H4 (cell line): ENCODE results near the gene SERINC5. TPM values are rescaled to one million over a fixed set of nuclear protein-coding genes. Genes with fewer than 3 reads are reported as not detected.
"Not testable (repeated sequence)": the region's sequence is repeated elsewhere in the genome, so short reads cannot be mapped to it uniquely, and the experiment has no call there.

ENCODE experiments used
- DNase-seq: peaks from one replicate; pipeline ENCODE4 v3.0.0-alpha.2; 2015; ENCODE audit warnings: low spot score
- total RNA-seq: library from RNA; depleted of rRNA; stranded (reverse); fragments of >200 nt; shearing (Covaris generic); gene quantifications from 2 replicates; pipeline ENCODE4 v1.2.3, GENCODE V29; 2014

Gene SERINC5
- total RNA-seq, 1 experiment from 2014 or later = 15.6 TPM

- no peak for DNase-seq
Measured at GRCh38 chr5:80139466-80139972, 116.3 kb downstream of the SERINC5 start.

DNA sequence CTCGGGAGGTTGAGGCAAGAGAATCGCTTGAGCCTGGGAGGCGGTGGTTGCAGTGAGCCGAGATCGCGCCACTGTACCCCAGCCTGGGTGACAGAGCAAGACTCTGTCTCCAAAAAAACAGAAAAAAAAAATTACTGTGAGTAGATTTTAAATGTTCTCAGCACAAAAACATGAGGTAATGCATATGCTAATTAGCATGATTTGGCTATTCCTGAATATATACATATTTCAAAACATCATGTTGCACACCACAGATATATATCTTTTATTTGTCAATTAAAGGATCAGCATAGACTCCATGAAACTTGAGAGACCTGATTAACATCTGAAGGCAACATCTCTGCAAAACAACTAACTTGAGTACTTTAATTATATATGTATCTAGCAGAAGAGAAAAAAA, 117.4 kb downstream of the SERINC5 start:
- DNase-seq = no peak

GRCh38 chr5:80136798-80137197, 119.0 kb downstream of the SERINC5 start:
- not testable (repeated sequence) for DNase-seq

- DNase-seq = no peak
Measured at GRCh38 chr5:80134876-80135275, 121.0 kb downstream of the SERINC5 start.

DNA sequence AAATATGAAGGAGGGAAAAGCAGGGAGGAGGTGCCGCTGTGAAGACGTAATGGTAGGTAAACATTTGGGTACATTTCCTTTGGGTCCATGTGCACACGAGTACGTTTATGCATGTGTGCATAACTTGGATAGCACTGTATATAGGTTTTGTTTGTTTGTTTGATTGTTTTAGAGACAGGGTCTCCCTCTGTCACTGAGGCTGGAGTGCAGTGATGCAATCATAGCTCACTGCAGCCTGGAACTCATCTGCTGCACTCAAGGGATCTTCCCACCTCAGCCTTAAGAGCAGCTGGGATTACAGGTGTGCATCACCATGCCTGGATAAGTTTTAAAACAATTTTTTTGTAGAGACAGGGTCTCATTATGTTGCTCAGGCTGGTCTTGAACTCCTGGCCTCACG, 126.7 kb downstream of the SERINC5 start:
- no peak for DNase-seq

DNA sequence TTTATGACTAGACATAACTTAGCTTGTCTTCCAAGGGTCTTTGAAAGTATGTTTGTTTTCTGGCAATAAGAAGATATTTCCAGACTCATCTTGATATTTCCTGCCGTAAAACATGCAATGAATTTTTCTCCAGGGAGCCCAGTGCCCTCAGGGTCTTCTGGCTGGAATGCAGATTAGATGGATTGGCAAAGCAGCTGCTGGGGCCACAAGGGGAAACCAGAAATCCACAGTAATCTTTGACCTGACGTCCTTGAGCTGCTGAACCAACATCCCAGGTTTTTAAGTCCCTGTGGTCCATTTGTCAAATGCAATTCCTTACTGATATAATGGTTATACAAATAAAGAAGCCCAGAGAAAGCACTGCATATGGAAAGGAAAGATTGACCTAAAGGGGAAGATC, 127.7 kb downstream of the SERINC5 start:
- DNase-seq = no peak

- no peak for DNase-seq
Measured at GRCh38 chr5:80127116-80127552, 128.7 kb downstream of the SERINC5 start.

- DNase-seq = peak; percentile 13
Measured at GRCh38 chr5:80125962-80126480, 129.8 kb downstream of the SERINC5 start.

DNA sequence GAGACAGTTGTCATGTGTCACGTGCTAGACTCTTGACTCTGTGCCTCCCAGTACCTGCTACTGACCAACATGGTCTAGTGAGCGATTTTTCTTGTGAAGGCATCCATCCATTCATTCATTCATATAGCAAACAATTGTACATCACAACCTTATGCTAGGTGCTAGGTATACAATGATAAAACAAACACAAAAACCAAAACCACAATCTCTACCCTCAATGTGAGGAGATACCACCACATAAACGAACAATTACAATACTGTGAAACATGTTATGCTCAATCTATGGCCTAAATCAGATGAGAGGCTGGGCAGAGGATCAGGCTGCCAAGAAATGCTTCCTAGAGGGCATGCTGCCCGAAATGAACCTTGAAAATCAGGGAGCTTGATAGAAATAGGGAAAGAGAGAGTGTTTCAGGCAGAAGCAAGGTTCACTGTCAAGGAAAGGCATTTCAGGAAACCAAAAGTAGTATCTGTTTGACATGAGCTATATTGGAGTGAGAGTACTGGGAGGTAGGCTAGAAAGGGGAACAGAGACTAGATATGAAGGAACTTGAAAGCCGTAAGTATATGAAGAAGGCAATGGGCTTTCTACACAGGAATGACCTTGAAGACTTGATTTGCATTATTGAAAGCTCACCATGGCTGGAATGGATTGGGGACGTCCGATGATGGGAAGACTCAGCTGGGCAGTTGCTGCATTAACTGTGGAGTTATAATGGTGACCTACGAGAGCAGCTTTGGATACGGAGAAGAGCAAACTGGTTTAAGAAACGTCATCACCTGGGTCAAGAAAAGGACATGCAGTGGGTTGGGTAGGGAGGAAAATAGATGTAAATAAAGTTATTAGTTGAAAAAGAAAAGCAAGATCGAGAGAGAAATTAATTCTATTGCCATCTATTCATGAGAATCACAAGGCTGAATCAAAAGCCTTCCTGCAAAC, 130.6 kb downstream of the SERINC5 start:
- DNase-seq = no peak

GRCh38 chr5:80124121-80124918, 131.5 kb downstream of the SERINC5 start:
- no peak for DNase-seq

DNA sequence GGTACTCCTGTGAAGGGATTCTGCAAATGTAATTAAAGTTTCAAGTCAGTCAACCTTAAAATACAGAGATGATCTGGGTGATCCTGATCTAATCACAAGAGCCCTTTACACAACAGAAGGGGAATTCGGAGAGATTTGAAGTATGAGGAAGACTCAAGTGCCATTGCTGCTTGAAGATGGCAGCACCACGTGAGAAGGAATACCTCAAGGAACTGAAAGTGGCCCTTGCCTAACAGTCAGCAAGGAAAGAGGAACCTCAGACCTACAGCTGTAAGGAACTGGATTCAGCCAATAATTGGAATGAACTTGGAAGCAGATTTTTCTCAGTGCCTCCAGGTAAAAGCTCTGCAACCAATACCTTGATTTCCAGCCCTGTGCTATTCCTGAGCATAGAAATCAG, 133.3 kb downstream of the SERINC5 start:
- DNase-seq = no peak

GRCh38 chr5:80119372-80119771, 136.5 kb downstream of the SERINC5 start:
- no peak for DNase-seq

- no peak for DNase-seq
Measured at GRCh38 chr5:80117446-80117845, 138.4 kb downstream of the SERINC5 start.

DNA sequence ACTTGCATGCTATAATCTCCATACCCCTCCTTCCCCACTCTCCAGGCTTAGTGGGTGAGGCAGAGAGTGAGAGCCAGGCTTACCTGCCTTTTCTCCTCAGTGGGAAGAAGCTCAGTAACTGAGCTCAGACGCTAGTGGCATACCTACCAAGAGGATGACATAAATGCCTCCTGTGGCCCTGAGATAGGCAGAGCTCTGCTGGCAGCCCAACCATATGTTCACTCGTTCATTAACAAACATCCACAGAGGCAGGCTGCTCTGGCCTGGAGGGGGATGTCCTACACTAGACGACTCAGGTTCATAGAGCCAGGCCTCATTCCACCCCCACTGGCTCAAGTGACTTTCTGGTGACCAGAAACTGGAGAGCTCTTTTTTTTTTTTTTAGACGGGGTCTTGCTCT, 139.4 kb downstream of the SERINC5 start:
- no peak for DNase-seq

DNA sequence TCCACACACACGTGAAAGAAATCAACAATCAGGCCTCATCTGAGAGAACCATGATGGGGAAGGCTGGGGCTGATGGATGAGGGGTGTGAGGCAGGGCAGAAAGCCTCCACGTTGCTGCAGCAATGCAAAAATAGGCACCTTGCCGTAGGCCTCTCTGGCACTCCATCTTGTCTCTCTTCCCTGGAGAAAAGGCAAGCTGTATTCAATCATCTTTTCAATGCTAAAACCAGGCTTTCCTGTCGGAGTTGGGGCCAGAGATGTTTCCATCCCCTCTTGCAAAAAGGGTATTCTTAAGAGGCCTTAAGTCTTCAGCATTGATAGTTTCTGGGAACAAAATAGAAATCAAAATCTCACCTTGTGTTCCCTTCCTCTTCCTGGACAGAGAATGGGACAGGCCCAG, 139.8 kb downstream of the SERINC5 start:
- no peak for DNase-seq

DNA sequence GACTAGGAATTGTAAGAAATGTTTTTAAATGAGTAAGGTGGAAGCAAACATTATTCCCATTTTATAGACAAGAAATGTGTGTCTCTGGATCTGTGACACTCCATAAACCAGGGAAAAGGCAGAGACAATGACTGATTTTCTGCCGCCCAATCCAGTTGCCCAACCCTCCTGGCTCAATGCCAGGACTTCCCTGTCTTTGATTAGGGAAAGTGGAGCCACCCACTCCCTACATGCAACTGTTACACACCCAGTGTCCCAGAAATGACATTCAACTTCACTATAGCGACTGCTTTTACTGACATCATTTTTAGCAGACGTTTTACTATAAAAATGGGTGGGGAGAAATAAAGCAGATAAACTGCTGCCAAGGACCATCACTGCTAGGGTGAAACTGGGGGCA, 141.0 kb downstream of the SERINC5 start:
- DNase-seq = no peak

GRCh38 chr5:80111376-80111990, 144.4 kb downstream of the SERINC5 start:
- not testable (repeated sequence) for DNase-seq

DNA sequence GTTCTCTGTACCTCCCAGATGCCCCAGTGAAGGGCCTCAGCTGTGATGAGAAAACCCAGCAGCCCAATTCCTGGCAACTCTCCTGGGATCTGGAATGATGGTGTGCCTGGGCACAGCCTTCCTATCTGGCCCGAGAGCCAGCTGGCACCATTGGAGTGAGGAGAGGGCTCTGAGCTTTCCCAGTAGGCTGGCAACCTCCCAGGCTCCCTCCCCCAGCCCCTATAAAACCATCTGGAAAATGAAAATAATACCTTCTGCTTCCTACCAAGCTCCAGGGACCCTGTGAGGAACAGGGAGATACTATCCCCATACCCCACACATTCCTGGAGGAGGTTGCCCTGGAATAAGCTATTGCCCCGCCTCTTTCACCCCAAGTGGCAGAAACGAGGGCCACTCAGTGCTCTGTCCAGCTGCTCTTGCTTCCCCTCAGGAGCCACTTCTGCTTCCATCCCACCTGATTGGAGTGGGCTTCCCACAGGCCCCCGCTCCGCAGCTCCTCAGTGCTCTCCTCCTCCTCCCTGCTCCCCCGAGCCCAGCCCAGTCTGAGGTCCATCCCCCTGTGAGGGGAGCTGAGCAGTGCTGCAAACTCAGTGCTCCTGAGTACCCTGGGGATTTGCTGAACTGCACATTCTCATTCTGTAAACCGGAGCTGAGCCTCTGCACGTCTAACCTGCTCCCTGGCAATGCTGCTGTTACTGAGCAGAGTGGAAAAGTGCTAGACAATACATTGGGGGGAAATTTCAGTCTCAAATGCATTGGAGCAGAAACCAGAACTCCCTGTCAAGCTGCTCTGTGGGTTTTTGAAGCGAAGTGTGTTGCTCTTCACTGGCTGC, 146.0 kb downstream of the SERINC5 start:
- DNase-seq = no peak

DNA sequence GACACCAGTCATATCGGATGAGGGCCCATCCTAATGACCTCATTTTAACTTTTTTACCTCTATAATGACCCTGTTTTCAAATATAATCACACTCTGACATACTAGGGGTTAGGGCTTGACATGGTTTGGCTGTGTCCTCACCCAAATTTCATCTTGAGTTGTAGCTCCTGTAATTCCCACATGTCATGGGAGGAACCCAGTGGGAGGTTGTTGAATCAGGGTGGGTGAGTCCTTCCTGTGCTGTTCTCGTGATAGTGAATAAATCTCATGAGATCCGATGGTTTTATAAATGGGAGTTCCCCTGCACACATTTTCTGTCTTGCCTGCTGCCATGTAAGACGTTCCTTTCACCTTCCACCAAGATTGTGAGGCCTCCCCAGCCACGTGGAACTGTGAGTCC, 148.9 kb downstream of the SERINC5 start:
- DNase-seq = no peak

GRCh38 chr5:80105698-80106439, 150.0 kb downstream of the SERINC5 start:
- no peak for DNase-seq
